NK-92 (cell line): Measurements from ENCODE around the gene C1orf159.
"Not testable (repeated sequence)": the region's sequence is repeated elsewhere in the genome, so short reads cannot be mapped to it uniquely, and the experiment has no call there.

Source experiments
- DNase-seq: peaks from one replicate; lab custom pipeline; 2025; ENCODE audit not compliant: unreplicated experiment; lab: John Stamatoyannopoulos, UW

Gene C1orf159

GRCh38 chr1:1115786-1116700 is at the start of gene C1orf159:
TSS of gene C1orf159 (minus strand) at chr1:1116089. CDS start at chr1:1091543, 24,546 bp downstream.
- DNase-seq: peak; percentile 68

- no peak for DNase-seq
Observed at GRCh38 chr1:1165485-1165884, 49.6 kb upstream of the C1orf159 start.

GRCh38 chr1:1164701-1165451 is 49.0 kb upstream of the C1orf159 start:
- DNase-seq: no peak

GRCh38 chr1:1164361-1164700 is 48.4 kb upstream of the C1orf159 start:
- DNase-seq: no peak

- no peak for DNase-seq
Observed at GRCh38 chr1:1163538-1164070, 47.7 kb upstream of the C1orf159 start.

GRCh38 chr1:1162597-1163537 is 47.0 kb upstream of the C1orf159 start:
- DNase-seq: no peak

GRCh38 chr1:1161683-1162079 is 45.8 kb upstream of the C1orf159 start:
- no peak for DNase-seq

- no peak for DNase-seq
Observed at GRCh38 chr1:1161078-1161682, 45.3 kb upstream of the C1orf159 start.

- no peak for DNase-seq
Observed at GRCh38 chr1:1160281-1160930, 44.5 kb upstream of the C1orf159 start.

- no peak for DNase-seq
Observed at GRCh38 chr1:1157914-1158710, 42.2 kb upstream of the C1orf159 start.

GRCh38 chr1:1157426-1157913 is 41.6 kb upstream of the C1orf159 start:
- no peak for DNase-seq

- DNase-seq: no peak
Observed at GRCh38 chr1:1157033-1157365, 41.1 kb upstream of the C1orf159 start.

- DNase-seq: no peak
Observed at GRCh38 chr1:1156140-1157032, 40.5 kb upstream of the C1orf159 start.

- no peak for DNase-seq
Observed at GRCh38 chr1:1155258-1155657, 39.4 kb upstream of the C1orf159 start.

- DNase-seq: no peak
Observed at GRCh38 chr1:1153874-1154273, 38.0 kb upstream of the C1orf159 start.

- not testable (repeated sequence) for DNase-seq
Observed at GRCh38 chr1:1153215-1153614, 37.3 kb upstream of the C1orf159 start.

GRCh38 chr1:1152431-1152830 is 36.5 kb upstream of the C1orf159 start:
- DNase-seq: not testable (repeated sequence)

- no peak for DNase-seq
Observed at GRCh38 chr1:1151306-1151705, 35.4 kb upstream of the C1orf159 start.
